OCI-LY1 (cell line): ENCODE measurements around the gene FABP7.
"Not testable (repeated sequence)": the region's sequence is repeated elsewhere in the genome, so short reads cannot be mapped to it uniquely, and the experiment has no call there.

Experiments
- CTCF ChIP-seq: fragments of 200-600 bp; sonication (generic), shearing (Covaris generic); IDR thresholded peaks from 2 replicates; pipeline ENCODE4 v1.5.1; 2017; ENCODE audit warnings: mild to moderate bottlenecking, antibody characterized with exemption, low read length, moderate library complexity, mixed read lengths
- EZH2 ChIP-seq: fragments of 200-600 bp; sonication (generic), shearing (Covaris generic); IDR thresholded peaks from 2 replicates; pipeline ENCODE4 v1.8.0; 2017; ENCODE audit warnings: borderline replicate concordance, mixed run types, mild to moderate bottlenecking, antibody characterized with exemption, low read length, moderate library complexity, mixed read lengths

GRCh38 chr6:122748945-122749344 lies 30.6 kb upstream of the FABP7 start:
- TF ChIP-seq CTCF, EZH2: not testable (repeated sequence)
